Thoracic aorta (tissue), 2 donors: ENCODE data around the gene PIWIL4. TPM values are rescaled to one million over a fixed set of nuclear protein-coding genes. Genes with fewer than 3 reads are reported as not detected.
A peak's percentile ranks its signal among the peaks of the same experiment; 100 is the strongest.

Source experiments
- ATAC-seq: fragments of 150-250 bp; one replicate; pipeline ENCODE4 v1.8.0; 2017; ENCODE audit warnings: low read depth; ENCODE audit not compliant: insufficient number of reproducible peaks, low FRiP score
- DNase-seq: peaks from one replicate; pipeline ENCODE4 v3.0.0-alpha.2; 2020; ENCODE audit warnings: low spot score
- H3K27ac ChIP-seq, 2 donors: fragments of 200-600 bp; sonication (generic); 1 replicate in 1 of 2; 2 replicates in 1 of 2; pipeline ENCODE4 v1.5.1; 2016; ENCODE audit warnings: mild to moderate bottlenecking in 2 of 2, moderate library complexity in 2 of 2
- H3K27me3 ChIP-seq: fragments of 200-600 bp; sonication (generic); replicated peaks from 2 replicates; pipeline ENCODE4 v1.6.0; 2016; ENCODE audit warnings: mild to moderate bottlenecking; ENCODE audit not compliant: insufficient read depth
- H3K36me3 ChIP-seq: fragments of 200-600 bp; sonication (generic); one replicate; pipeline ENCODE4 v1.5.1; 2016
- H3K4me1 ChIP-seq, 2 donors: fragments of 200-600 bp; sonication (generic); 1 replicate in 1 of 2; 2 replicates in 1 of 2; pipeline versions ENCODE4 v1.5.1 to v1.6.0; 2016; ENCODE audit warnings: low read depth in 2 of 2, mild to moderate bottlenecking in 1 of 2; ENCODE audit not compliant: control insufficient read depth in 1 of 2
- H3K4me3 ChIP-seq: fragments of 200-600 bp; sonication (generic); 2 replicates; pipeline ENCODE4 v1.5.1; 2016; ENCODE audit warnings: mild to moderate bottlenecking
- H3K9me3 ChIP-seq: fragments of 200-600 bp; sonication (generic); 2 replicates; pipeline ENCODE4 v1.5.1; 2016
- CTCF ChIP-seq: fragments of 200-600 bp; sonication (generic); IDR thresholded peaks from one replicate; pipeline ENCODE4 v1.5.1; 2019; ENCODE audit warnings: antibody characterized with exemption
- total RNA-seq, 2 donors: library from RNA; depleted of rRNA; stranded (reverse); fragments of >200 nt; gene quantifications; one replicate each; pipeline versions ENCODE4 v1.1.0 to v1.2.3, GENCODE V29; 2016

PIWIL4 gene
- total RNA-seq, 2 donors from 2014 or later = 11.5 to 13.5 TPM

- Histone ChIP-seq H3K4me1 (peaks cover 0 to 6% of the 10 kb centered on the region in 2 donors), H3K4me3 (no peak overlapping the region), H3K36me3 (no peaks in the 10 kb centered on the region), H3K27ac (no peak overlapping the region), H3K9me3 (no peaks in the 10 kb centered on the region), H3K27me3 (no peaks in the 10 kb centered on the region)
- TF ChIP-seq CTCF = no peak
- ATAC-seq (no peak), DNase-seq (peak; percentile 11)
These were observed 41.4 kb upstream of the PIWIL4 start for GRCh38 chr11:94525546-94526324.

GRCh38 chr11:94526645-94527438 is 40.3 kb upstream of the PIWIL4 start:
- H3K27ac ChIP-seq = no peak overlapping the region
- H3K9me3 ChIP-seq = no peaks in the 10 kb centered on the region
- H3K27me3 ChIP-seq = no peaks in the 10 kb centered on the region
- H3K36me3 ChIP-seq = no peaks in the 10 kb centered on the region
- DNase-seq (no peak), ATAC-seq (no peak)
- no peak for TF ChIP-seq CTCF
- no peak overlapping the region for H3K4me3 ChIP-seq
- H3K4me1 ChIP-seq = peaks cover 0 to 6% of the 10 kb centered on the region in 2 donors

- no peak overlapping the region for H3K4me3 ChIP-seq
- no peaks in the 10 kb centered on the region for H3K9me3 ChIP-seq
- ATAC-seq (no peak), DNase-seq (no peak)
- no peaks in the 10 kb centered on the region for H3K36me3 ChIP-seq
- TF ChIP-seq CTCF = no peak
- H3K27me3 ChIP-seq = no peaks in the 10 kb centered on the region
- H3K4me1 ChIP-seq = peaks cover 6 to 7% of the 10 kb centered on the region in 2 donors
- no peak overlapping the region for H3K27ac ChIP-seq
These were observed 38.6 kb upstream of the PIWIL4 start for GRCh38 chr11:94528551-94528950.

GRCh38 chr11:94532211-94532610 is 35.0 kb upstream of the PIWIL4 start:
- TF ChIP-seq CTCF = no peak
- Histone ChIP-seq H3K27me3 (no peaks in the 10 kb centered on the region), H3K4me1 (peaks cover 25 to 38% of the 10 kb centered on the region in 2 donors), H3K4me3 (no peak overlapping the region), H3K27ac (no peak overlapping the region), H3K9me3 (no peaks in the 10 kb centered on the region), H3K36me3 (no peaks in the 10 kb centered on the region)
- DNase-seq (no peak), ATAC-seq (no peak)

- peak overlapping the region; percentile 53 to 92 for H3K27ac ChIP-seq
- ATAC-seq = no peak
- no peak for TF ChIP-seq CTCF
These were observed 34.0 kb upstream of the PIWIL4 start for GRCh38 chr11:94533206-94533605.

More at GRCh38 chr11:94533206-94533605, 34.0 kb upstream of the PIWIL4 start:
- Histone ChIP-seq H3K4me1 (peaks cover 32 to 44% of the 10 kb centered on the region in 2 donors), H3K27me3 (no peaks in the 10 kb centered on the region), H3K36me3 (no peaks in the 10 kb centered on the region), H3K4me3 (peak overlapping the region; percentile 62), H3K9me3 (no peaks in the 10 kb centered on the region)
- no peak for DNase-seq
